Cardiac septum (tissue), 1 donor: ENCODE results near the gene ZNF280A. TPM values are rescaled to one million over a fixed set of nuclear protein-coding genes. Genes with fewer than 3 reads are reported as not detected.
"Not testable (repeated sequence)": the region's sequence is repeated elsewhere in the genome, so short reads cannot be mapped to it uniquely, and the experiment has no call there.

Source experiments
- DNase-seq: peaks from one replicate; pipeline ENCODE4 v3.0.0-alpha.2; 2020; ENCODE audit warnings: low spot score
- intact Hi-C: fragments of 100-400 bp; cut with DNase I; formaldehyde crosslinking; loops from one replicate; pipeline ENCODE4 v1.14.0; 2022
- total RNA-seq: library from RNA; stranded (reverse); fragmentation: NEBNext Ultra II Directional; extraction: Animal tissue kit (Norgen Biotek cat#: 25700); gene quantifications from one replicate; pipeline ENCODE4 v1.2.1, GENCODE V29; 2021
- donor health status: DM: no; HTN: no; CAD: no.

Gene ZNF280A
- total RNA-seq, 1 donor from 2014 or later = not detected

DNA sequence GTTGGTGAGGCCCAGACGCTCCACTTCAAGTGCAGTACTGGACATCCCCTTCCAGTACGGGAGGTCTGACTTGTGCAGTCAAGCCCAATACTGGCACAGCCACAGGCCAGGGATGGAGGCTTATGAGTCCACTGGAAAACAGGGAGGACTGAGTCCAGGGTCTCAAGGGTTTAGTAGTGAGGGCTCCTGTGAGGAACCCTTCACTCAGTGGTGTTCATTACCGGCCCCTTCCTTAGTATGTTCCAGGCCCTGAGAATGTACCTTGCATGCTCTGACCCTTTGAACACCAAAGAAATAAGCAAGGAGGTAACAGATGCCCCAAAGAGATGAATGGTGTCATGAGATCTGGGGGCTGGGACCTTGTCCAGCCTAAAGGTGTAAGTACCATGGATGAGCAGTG, 27.2 kb upstream of the ZNF280A start:
- intact Hi-C loops = no loop called here
- DNase-seq = no peak

DNA sequence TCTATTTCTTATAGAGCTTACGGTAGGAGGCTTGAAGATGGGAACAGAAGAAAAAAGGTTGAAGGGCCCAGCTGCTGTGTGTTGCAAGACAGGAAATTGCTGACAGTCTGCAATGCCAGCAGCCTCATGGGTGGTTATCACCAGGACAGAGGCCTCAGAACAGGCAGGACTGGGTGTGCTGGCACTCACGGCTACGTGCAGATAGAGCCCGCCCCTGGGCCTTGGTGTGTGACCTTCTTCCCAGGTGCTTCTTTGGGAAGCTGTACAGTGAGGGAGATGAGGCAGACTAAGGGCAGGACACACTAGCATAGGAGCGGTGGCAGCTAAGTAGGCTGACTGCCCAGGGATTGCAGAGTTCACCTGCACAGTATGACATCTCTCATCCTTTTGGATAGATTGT, 26.4 kb upstream of the ZNF280A start:
- intact Hi-C loops = no loop called here
- no peak for DNase-seq

DNA sequence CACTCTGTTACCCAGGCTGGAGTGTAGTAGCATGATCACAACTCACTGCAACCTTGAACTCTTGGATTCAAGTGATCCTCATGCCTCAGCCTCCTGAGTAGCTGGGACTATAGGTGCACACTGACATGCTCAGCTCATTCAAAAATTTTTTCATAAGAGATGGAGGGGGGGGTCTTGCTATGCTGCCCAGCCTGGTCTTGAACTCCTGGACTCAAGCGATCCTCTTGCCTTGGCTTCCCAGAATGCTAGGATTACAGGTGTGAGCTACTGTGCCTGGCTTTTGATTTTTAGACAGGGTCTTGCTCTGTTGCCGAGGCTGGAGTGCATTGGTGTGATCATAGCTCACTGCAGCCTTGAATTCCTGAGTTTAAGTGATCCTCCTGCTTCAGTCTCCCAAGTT, 25.0 kb upstream of the ZNF280A start:
- intact Hi-C loops = no loop called here

DNA sequence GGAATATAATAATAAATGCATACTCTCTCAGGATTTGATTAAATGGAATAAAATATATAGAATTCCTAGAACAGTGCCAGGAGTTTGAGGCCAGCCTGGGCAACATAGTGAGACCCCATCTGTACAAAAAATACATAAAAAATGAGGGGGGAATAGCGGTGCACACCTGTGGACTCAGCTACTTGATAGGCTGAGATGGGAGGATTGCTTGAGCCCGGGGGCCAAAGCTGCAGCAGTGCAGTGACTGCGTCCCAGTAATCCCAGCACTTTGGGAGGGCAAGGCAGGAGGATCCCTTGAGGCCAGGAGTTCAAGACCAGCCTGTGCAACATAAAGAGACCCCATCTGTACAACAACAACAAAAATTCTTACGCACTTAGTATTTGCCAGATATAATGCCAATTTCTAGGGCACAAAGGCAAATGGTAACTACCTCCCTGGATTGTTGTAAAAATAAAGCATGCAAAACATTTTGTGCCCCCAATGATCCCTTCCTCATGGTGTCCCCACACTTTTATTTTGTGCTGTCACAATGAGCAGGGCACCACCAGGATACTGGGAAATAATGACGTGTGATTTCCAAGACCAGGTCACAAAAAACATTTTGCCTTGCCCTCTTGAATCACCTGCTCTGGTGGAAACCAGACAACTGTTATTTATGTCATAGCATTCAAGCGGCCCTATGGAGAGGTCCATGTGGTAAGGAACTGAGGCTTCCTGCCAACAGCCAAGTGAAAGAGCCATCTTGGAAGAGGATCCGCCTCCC, 18.3 kb upstream of the ZNF280A start:
- intact Hi-C loops = no loop called here
- no peak for DNase-seq

More for the DNA sequence above, 25.0 kb upstream of the ZNF280A start:
- no peak for DNase-seq

DNA sequence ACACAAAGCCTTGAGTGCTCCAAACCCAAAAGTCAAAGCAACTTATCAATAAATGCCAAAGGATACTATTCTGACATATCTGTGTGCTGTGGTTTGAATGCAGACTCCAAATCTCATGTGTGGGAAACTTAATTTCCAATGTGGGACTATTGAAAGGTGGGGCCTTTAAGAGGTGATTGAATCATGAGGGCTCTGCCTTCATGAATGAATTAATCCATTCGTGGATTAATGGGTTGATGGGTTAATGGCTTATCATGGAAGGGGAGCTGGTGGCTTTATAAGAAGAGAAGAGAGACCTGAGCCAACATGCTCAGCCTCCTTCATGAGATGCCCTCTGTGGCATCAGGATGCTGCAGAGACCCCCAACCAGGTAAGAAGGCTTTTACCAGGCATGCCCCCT, 16.8 kb upstream of the ZNF280A start:
- DNase-seq = no peak
- intact Hi-C loops = no loop called here

DNA sequence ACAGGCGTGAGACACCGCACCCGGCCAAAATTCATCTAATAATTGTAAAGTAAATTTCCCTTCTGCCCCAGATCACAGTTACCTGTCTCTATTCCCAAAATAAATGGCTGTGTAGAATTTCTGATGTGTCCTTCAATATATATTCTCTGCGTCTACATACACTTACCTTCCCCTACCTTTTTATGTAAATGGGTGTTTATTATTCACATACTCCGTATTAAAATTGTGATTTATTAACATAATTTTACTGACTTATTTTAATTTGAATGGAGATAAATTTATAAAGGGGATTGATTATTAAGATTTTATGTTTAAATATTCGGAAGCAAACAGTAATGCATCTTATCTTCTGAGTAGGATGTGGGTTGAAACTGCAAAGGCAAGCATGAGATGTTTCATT, 16.4 kb upstream of the ZNF280A start:
- DNase-seq = no peak
- intact Hi-C loops = no loop called here

DNA sequence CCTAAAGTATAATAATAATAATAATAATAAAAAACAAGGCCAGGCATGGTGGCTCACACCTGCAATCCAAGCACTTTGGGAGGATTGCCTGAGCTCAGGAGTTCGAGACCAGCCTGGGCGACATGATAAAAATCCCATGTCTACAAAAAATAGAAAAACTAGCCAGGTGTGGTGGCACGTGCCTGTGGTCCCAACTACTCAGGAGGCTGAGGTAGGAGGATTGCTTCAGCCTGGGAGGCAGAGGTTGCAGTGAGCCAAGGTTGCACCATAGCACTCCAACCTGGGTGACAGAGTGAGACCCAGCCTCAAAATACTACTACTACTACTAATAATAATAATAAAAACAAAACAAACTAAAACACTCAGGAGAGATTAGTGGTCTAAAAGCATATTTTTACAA, 15.6 kb upstream of the ZNF280A start:
- DNase-seq = no peak
- intact Hi-C loops = no loop called here

DNA sequence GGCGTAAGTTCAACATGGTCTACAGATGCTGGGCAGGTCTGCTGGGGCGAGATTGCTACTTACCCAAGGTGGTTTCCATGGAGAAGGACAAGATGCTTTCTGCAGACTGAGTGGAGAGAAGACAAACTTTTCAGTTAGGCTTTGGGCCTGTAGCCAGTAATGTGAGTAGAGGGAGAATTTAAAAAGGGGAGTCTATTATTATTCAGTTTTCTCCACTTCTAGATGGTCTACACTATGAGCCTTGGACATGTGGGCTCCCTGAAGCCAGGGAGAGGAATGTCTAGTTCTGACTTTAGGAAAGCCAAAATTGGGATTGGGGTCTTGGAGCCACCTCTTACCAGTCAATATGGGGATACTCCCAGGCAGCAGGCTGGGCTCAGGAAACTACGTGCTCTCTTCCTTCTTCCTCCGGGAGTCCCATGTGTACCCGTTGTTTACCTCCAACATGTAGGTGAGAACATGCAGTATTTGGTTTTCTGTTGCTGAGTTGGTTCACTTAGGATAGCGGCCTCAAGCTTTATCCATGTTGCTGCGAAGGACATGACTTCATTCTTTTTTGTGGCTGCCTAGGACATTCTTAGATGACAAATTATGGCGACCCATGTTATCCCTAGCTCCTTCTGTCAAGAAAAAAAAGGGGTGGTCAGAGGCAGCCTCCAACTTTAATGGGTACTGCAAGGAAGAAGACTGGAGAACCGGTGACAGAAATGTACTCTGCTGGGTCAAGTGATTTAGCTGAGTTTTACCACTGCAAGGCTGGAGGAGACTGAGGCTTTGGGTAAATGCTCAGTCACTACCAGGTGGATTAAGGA, 14.7 kb upstream of the ZNF280A start:
- no peak for DNase-seq
- intact Hi-C loops = no loop called here

DNA sequence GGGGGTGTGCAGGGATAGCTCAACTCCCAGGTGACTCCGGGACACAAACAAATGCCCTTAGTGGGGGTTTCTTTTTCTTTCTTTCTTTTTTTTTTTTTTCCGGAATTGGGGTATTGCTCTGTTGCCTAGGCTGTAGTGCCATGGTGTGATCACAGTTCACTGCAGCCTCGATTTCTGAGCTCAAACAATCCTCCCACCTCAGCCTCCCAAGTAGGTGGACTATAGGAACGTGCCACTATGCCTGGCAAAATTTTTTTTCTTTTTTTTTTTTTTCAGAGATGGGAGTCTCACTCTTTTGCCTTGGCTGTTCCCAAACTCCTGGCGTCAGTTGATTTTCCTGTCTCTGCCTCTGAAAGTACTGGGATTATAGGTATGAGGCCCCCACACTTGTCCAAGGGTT, 13.8 kb upstream of the ZNF280A start:
- no peak for DNase-seq
- intact Hi-C loops = no loop called here

DNA sequence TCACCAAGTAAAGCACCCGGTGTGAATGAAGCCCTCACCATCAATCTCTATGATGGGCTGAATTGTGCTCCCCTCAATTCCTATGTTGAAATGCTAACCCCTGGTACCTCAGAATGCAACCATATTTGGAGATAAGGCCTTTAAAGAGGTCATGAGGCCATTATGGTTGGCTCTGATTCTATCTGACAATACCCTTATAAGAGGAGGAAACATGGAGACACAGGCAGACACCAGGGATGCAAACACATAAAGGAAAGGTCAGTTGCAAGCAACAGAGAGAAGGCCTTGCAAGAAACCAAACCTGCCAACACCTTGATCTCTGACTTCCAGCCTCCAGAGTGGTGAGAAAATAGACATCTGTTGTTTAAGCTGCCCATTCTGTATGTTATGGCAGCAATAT, 13.3 kb upstream of the ZNF280A start:
- intact Hi-C loops = no loop called here

DNA sequence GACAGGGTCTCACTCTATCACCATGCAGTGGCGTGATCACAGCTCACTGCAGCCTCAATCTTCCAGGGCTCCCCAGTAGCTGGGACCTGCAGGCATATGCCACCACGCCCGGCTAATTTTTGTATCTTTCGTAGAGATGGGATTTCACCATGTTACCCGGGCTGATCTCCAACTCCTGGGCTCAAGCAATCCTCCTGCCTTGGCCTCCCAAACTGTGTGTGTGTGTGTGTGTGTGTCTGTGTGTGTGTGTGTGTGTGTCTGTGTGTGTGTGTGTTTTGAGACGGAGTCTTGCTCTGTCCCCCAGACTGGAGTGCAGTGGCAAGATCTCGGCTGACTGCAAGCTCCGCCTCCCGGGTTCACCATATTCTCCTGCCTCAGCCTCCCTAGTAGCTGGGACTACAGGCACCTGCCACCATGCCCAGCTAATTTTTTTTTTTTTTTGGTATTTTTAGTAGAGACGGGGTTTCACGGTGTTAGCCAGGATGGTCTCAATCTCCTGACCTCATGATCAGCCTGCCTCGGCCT, 12.5 kb upstream of the ZNF280A start:
- intact Hi-C loops, DNase-seq: not testable (repeated sequence)

More for the DNA sequence above, 13.3 kb upstream of the ZNF280A start:
- no peak for DNase-seq

DNA sequence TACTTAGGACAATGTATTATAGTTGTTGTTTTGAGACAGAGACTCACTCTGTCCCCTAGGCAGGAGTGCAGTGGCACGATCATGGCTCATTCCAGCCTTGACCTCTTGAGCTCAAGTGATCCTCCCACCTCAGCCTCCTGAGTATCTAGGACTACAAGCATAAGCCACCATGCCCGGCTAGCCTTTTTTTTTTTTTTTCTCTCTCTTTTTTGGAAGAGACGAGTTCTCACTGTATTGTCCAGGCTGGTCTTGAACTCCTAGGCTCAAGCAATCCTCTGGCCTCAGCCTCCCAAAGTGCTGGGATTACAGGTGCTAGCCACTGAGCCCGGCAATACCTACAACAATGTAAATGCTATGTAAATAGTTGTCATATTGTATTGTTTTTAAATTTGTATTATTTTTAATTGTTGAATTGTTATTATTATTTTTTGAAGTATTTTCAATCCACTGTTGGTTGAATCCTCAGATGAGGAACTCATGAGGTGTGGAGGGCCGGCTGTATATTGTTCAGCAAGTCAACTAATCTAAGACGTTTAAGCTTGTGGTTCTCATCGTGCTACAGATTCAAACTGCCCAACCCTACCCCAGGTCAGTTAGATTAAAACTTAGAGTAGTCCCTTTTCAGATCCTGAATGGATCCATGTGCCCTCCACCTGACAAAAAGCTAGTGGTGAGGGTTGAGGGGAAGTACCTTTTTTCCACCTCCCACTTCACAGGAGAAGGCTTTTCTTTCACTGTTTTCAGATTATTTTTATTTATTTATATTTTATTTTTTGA, 11.9 kb upstream of the ZNF280A start:
- intact Hi-C loops = no loop called here
- DNase-seq = no peak

DNA sequence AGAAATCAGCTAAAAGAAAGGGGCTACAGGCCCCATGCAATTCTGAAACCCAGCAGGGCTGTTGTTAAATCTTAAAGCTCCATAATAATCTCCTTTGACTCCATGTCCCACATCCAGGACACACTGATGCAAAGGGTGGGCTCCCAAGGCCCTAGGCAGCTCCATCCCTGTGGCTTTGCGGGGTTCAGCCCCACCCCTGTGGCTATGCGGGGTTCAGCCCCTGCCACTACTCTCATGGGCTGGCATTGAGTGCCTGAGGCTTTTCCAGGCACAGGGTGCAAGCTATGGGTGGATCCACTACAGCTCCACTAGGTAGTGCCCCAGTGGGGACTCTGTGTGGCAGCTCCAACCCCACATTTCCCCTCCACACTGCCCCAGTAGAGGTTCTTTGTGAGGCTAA, 8.7 kb upstream of the ZNF280A start:
- no peak for DNase-seq
- intact Hi-C loops = no loop called here

DNA sequence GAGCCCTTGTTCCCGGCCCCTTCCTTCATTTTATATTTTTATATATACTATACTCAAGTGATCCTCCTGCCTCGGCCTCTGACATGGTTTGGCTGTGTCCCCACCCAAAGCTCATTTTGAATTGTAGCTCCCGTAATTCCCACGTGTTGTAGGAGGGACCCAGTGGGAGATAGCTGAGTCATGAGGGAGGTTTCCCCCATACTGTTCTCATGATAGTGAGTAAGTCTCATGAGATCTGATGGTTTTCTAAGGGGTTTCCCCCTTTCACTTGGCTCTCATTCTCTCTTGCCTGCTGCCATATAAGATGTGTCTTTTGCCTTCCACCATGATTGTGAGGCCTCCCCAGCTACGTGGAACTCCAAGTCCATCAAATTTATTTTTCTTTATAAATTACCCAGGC, 7.2 kb upstream of the ZNF280A start:
- intact Hi-C loops = no loop called here
- DNase-seq = no peak

DNA sequence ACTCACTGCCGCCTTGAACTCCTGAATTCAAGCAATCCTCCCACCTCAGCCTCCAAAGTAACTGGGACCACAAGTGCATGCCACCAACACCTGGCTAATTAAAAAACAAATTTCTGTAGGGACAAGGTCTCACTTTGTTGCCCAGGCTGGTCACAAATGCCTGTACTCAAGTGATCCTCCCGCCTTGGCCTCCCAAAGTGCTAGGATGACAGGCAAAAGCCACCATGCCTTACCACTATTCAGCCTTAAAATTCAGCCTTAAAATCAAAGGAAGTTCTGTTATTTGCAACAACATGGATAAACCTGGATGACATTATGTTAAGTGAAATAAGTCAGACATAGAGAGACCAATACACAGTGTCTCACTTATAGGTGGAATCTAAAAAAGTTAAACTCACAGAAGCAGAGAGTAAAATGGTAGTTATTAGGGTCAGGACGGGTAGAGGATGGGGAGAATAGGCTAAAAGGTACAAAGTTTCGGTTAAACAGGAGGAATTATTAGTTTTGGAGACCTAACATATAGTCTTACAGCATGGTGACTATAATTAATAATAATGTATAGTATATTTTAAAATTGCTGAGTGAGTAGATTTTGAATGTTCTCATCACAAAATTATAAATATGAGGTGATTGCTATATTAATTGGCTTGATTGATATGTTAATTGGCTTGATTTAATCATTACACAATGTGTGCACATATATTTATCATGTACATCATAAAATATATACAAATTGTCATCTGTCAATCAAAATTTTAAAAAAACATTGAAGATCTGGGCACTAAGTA, 6.2 kb upstream of the ZNF280A start:
- intact Hi-C loops = no loop called here
- no peak for DNase-seq

DNA sequence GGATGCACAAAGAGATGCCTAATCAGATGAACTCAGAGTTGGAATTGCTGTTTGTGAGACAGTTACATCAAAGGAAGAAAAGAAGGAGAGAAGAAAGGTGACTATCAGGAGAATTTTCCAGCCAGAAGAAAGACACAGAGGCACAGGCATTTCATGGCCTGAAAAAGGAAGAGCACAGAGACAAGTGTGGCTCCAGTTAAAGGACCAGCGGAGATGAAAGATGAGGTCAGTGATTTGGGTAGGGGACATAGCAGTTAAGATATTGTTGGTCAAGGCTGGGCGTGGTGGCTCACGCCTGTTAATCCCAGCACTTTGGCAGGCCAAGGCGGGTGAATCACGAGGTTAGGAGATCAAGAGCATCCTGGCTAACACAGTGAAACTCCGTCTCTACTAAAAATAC, 3.4 kb upstream of the ZNF280A start:
- no peak for DNase-seq
- intact Hi-C loops = no loop called here

DNA sequence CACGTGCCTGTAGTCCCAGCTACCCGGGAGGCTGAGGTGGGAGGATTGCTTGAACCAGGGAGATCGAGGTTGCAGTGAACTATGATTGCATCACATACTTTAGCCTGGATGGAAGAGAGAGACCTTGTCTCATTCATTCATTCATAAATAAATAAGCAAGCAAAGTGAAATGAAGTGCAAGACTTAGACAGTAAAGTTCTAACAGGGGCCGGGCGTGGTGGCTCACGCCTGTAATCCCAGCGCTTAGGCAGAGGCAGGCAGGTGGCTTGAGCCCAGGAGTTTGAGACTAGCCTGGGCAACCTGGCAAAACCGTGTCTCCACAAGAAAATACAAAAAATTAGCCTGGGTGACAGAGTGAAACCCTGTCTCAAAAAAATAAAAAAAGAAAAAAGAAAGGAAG, 1.6 kb upstream of the ZNF280A start:
- DNase-seq = no peak
- intact Hi-C loops = no loop called here

DNA sequence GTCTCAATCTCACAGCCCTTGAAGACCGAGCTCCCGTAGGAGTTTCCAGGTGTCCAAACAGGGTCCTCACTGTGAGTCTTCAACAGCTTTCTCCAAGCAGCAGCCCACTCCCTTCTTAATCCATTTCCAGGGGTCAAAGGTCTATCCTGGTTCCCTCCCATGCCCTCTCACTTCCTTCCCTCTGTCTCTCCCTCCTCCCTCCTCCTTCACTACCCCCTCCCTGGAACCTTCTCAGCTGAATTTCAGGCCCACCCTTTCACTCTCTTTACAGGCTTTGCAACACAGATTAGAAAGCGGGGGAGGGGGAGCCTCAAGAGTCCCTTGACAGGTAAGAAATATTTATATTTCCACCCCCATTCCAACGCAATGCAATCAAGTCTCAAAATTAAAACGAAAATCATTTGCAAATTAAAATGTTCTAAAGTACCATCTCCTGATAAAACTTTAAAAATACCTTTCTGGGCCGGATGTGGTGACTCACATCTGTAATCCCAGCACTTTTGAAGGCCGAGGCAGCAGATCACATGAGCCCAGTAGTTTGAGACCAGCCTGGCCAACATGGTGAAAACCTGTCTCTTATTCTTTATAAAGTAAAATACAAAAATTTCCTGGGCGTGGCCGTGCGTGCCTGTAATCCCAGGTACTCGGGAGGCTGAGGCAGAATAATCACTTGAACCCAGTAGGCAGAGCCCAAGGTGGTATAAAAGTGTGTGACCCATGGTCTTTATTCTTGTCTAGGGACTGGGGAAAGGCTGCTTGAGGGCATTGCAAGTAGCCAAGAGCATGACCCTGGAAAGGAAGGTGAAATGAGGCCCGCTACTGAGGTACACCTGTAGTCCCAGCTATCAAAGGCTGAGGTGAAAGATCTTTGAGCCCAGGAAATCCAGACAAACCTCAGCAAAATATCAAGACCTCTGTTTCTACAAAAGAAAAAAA, 865 bp upstream of the ZNF280A start:
- DNase-seq = no peak
- intact Hi-C loops = no loop called here
